Activated T-cell treated with anti-CD3 and anti-CD28 coated beads for 4 hours (primary cell): ENCODE data around the gene USH1C.

Experiments used
- DNase-seq: peaks from one replicate; pipeline ENCODE4 v3.0.0-alpha.2; 2020

Gene USH1C

GRCh38 chr11:17544181-17544622 is at the start of gene USH1C:
Gene USH1C (minus strand): TSS chr11:17544416. CDS start chr11:17544307, 109 bp downstream.
- DNase-seq, result peak; percentile 5

GRCh38 chr11:17593466-17594245 is 49.4 kb upstream of the USH1C start:
- DNase-seq, result no peak

GRCh38 chr11:17591293-17591692 is 47.1 kb upstream of the USH1C start:
- DNase-seq, result no peak

- no peak for DNase-seq
These were observed 46.2 kb upstream of the USH1C start for GRCh38 chr11:17590463-17590862.

- DNase-seq, result no peak
These were observed 44.5 kb upstream of the USH1C start for GRCh38 chr11:17588721-17589120.

- no peak for DNase-seq
These were observed 44.0 kb upstream of the USH1C start for GRCh38 chr11:17588166-17588565.

GRCh38 chr11:17585911-17586695 is 41.9 kb upstream of the USH1C start:
- DNase-seq, result no peak

- DNase-seq, result no peak
These were observed 37.5 kb upstream of the USH1C start for GRCh38 chr11:17581732-17582053.

GRCh38 chr11:17581036-17581731 is 37.0 kb upstream of the USH1C start:
- DNase-seq, result no peak

- no peak for DNase-seq
These were observed 36.1 kb upstream of the USH1C start for GRCh38 chr11:17580271-17580670.

GRCh38 chr11:17579451-17579850 is 35.2 kb upstream of the USH1C start:
- DNase-seq, result no peak

GRCh38 chr11:17578958-17579357 is 34.7 kb upstream of the USH1C start:
- DNase-seq, result no peak

GRCh38 chr11:17578296-17578695 is 34.1 kb upstream of the USH1C start:
- no peak for DNase-seq

GRCh38 chr11:17575431-17576425 is 31.5 kb upstream of the USH1C start:
- DNase-seq, result no peak

GRCh38 chr11:17574141-17575091 is 30.2 kb upstream of the USH1C start:
- no peak for DNase-seq

GRCh38 chr11:17573526-17573925 is 29.3 kb upstream of the USH1C start:
- no peak for DNase-seq

GRCh38 chr11:17572791-17573460 is 28.7 kb upstream of the USH1C start:
- no peak for DNase-seq

- no peak for DNase-seq
These were observed 28.1 kb upstream of the USH1C start for GRCh38 chr11:17572359-17572690.

- DNase-seq, result no peak
These were observed 27.5 kb upstream of the USH1C start for GRCh38 chr11:17571431-17572358.

- DNase-seq, result no peak
These were observed 25.8 kb upstream of the USH1C start for GRCh38 chr11:17570034-17570433.
